Activated CD4-positive, alpha-beta T cell treated with anti-CD3 and anti-CD28 coated beads, Interleukin-2, amount 50 U/mL, for 48 hours (primary cell): Measurements from ENCODE around the gene PROSER3.
"Not testable (repeated sequence)": the region's sequence is repeated elsewhere in the genome, so short reads cannot be mapped to it uniquely, and the experiment has no call there.

ENCODE experiments used
- DNase-seq, 2 experiments: peaks; one replicate each; pipeline ENCODE4 v3.0.0-alpha.2; 2020

PROSER3 gene

DNA sequence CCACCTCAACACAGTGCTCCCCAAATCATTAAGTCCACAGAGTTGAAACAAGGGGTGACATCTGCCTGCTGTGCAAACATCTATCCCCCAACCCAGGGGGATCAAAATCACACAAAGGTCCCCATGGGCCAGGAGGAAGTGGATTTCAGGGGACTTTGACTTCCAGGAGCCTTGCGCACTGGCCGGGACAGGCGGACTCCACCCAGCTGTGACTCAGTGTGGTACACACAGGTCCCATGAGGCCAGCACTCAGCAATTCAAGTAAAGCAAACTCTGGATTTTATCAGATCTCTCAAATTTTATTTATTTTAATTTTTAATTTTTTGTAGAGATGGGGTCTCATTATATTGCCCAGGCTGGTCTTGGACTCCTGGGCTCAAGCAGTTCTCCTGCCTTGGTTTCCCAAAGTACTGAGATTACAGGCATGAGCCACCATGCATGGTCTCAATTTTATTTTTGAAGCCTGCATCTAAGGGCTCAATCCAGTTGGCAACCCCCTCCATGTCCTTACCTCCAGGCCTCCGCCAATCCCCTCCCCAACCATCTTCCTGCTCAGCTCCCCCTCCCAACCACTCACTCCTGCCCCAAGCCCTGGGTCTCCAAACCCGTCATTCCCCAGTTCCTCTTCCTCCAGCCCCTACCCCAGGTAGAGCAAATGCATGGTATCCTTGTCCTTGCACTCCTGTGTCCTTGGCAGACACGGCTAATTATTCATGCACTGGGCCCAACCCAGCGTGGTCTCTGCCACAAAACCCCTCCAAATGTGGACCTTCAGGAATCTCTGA is 35.6 kb downstream of the PROSER3 start:
- DNase-seq = no peak

DNA sequence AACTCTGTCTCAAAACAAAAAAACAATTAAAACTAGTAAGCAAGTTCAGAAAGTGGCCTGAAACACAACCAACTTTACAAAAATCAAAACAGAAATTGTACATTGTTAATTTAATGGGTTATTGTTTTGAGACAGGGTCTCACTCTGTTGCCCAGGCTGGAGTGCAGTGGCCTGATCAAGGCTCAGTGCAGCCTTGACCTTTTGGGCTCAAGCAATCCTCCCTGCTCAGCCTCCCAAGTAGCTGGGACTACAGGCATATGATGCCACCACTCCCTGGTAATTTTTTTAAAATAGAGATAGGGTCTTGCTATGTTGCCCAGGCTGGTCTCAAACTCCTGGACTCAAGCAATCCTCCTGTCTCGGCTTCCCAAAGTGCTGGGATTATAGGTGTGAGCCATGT is 37.6 kb downstream of the PROSER3 start:
- DNase-seq = not testable (repeated sequence)

DNA sequence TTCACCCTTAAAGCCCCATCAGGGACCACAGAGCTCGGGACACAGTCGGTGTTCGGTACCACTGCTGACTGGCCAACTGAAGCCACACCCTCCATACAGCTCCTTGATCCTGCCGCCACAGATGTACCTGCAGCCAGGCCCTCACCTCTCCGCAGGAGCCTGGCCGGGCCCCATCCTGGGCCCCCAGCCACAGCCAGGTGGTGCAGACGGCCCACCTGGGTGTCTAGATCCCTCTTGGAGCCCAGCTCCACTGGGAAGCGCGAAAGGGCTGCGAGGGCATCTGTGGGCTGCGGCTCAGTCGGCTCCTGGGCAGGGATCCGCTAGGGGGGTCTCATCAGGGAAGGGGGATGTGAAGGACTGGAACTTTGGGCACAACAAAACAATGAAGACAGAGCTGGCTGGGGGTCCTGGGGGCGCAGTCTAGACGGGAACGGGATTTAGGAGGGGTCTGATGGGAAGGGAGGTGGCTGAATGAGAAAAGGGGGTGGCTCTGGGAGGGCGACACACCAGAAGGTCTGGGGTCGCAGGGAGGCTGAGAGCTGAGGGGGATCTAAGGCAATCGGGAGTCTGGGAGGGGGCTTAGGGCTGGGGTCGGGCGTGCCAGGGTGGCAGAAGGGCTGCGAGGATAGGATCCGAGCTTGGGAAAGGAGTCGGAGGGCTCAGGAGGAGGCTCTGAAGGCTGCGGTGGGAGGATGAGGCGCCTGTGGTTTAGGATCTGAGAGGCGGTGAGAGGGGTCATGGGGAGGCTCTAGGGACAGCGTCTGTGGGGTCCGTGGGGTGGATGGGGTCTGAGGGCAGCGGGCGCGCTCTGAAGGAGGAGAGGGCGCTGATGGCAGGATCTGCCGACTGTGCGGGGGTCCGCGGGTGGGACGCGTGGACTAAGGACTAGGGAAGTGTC is 38.9 kb downstream of the PROSER3 start:
- DNase-seq = no peak

- peak; percentile 18 to 25 for DNase-seq
These were observed 39.7 kb downstream of the PROSER3 start for GRCh38 chr19:35797663-35798062.

- no peak for DNase-seq
These were observed 43.9 kb downstream of the PROSER3 start for GRCh38 chr19:35801828-35802227.

DNA sequence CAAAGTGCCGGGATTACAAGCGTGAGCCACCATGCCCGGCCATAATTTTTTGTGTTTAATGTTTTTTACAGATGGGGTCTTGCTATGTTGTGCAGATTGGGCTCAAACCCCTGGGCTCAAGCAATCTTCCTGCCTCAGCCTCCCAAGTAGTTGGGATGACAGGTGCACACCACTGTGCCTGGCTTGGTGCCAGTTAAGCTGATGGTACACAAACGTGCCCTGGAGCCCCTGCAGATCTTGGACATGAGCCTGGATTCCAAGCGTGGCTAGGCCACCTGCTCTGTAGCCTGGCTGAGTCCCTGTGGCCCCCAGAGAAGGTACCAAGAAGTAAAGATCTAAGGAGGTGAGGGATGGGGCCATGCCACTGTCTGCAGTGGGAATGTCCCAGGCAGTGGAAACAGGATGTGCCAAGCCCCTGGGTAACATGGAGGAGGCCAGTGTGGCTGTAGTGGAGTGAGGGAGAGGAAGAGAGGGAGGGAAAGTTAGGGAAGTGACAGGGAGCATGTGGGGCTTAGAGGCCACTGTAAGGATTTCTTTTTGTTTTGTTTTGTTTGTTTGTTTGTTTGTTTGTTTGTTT is 47.6 kb downstream of the PROSER3 start:
- no peak for DNase-seq

- DNase-seq = no peak
These were observed 48.6 kb downstream of the PROSER3 start for GRCh38 chr19:35806597-35806996.

DNA sequence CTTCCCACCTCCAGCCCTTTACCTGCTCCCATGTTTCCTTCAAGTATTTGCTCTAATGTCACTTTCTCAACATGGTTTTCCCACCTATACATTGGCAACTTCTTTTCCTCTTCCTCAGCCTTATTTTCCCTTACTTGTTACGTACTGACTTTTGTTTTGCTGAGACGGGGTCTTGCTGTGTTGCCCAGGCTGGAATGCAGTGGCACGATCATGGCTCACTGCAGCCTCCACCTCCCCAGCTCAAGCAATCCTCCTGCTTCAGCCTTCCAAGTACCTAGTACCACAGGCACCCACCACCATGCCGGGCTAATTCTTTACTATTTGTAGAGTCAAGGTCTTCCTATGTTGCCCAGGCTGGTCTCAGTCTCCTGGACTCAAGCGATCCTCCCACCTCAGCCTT is 49.7 kb downstream of the PROSER3 start:
- no peak for DNase-seq

- DNase-seq = no peak
These were observed 53.6 kb downstream of the PROSER3 start for GRCh38 chr19:35811317-35812219.

DNA sequence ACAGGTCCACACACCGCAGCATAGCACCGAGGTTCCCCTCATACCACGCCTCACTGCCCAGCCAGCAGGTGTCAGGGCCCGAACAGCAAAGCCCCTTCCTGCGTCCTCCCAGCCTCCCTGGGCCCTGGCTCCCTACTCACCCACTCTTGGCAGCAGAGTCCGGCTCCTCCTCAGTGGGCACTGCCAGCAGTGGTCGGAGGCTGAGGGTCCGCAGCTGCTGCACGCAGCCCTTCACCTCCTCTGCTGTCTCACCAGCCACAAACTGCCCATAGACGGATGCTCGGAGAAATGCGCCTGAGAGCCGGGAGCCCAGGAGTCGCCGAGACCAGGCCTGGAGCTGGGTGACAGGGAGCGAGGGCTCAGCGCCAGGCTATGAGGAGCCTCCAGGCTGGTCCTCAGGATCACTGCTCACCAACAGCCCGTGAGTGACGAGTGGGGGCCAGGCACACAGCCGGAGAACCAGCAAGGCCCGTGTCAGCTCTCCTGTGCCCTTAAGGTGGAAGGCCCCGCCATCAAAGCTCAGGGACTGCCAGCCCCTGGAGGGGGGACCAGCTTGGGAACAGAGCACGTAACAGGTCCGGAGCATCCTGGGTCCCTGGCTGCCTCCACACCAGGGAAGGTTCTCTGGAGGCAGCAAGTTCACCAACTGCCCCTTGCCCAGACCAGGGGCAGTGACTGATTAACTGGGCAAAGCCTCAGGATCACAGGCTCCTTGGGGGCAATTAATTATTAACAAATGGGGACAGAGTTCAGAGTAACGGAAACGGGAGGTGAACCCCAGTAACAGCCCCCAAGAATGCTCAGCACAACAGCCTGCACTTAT is 54.5 kb downstream of the PROSER3 start, which contains the start of gene PRODH2:
PRODH2 (minus strand) TSS at position 626 of the 823 bp plus-strand sequence; CDS start at position 586, 40 bp downstream.
- no peak for DNase-seq

- no peak for DNase-seq
These were observed 55.3 kb downstream of the PROSER3 start for GRCh38 chr19:35813043-35813890.

DNA sequence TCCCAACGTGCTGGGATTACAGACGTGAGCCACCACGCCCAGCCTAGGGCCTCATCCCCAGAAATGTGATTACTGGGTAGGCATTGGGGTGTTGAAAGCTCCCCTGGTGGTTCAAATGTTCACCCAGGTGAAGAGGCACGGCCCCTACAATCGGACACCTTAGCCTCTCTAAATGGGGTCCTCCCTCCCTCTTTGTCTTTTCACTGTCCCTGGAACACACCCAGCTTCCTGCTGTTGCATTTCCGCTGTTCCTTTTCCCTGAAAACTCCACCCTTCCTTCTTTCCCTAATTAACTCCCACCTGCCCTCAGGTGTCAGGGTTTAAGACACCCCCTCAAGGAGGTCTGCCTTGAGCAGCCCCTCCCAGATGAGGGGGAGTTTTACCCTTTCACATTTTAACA is 58.3 kb downstream of the PROSER3 start:
- DNase-seq = no peak

GRCh38 chr19:35816846-35817245 is 58.9 kb downstream of the PROSER3 start:
- DNase-seq = no peak

- no peak for DNase-seq
These were observed 60.5 kb downstream of the PROSER3 start for GRCh38 chr19:35818445-35818844.
